GM18505 (cell line): ENCODE data around the gene TSC2.

ENCODE experiments used
- ATAC-seq: cut with Tn5 transposase; IDR thresholded peaks from one replicate; pipeline ENCODE4 v1.9.1; 2021; ENCODE audit not compliant: unreplicated experiment
- POLR2A ChIP-seq: IDR thresholded peaks from 4 replicates; pipeline ENCODE4 v1.6.1; 2011; ENCODE audit warnings: borderline replicate concordance; ENCODE audit not compliant: insufficient read depth, insufficient read length; ENCODE audit errors: extremely low read depth

Gene TSC2

DNA sequence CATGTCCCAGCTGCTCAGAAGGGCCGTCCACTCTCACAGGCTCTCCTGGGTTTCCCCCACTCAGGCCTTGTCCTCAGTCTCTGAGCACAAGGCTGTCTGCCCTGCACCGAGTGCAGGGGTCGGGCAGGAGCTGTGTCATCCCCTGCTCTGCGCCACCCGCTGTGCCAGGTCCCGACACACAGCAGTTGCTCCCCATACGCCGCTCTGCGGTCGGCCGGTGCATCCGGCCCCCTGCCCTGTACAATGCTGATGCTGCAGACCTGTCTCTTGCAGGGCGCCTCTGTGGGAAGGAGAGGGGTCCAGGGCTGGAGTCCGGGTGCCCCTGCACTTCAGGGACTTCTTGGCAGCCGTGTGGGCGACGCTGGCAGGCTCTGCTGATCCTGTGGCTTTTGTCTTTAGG lies 6.1 kb downstream of the TSC2 start:
- no peak for TF ChIP-seq POLR2A
- no peak for ATAC-seq

DNA sequence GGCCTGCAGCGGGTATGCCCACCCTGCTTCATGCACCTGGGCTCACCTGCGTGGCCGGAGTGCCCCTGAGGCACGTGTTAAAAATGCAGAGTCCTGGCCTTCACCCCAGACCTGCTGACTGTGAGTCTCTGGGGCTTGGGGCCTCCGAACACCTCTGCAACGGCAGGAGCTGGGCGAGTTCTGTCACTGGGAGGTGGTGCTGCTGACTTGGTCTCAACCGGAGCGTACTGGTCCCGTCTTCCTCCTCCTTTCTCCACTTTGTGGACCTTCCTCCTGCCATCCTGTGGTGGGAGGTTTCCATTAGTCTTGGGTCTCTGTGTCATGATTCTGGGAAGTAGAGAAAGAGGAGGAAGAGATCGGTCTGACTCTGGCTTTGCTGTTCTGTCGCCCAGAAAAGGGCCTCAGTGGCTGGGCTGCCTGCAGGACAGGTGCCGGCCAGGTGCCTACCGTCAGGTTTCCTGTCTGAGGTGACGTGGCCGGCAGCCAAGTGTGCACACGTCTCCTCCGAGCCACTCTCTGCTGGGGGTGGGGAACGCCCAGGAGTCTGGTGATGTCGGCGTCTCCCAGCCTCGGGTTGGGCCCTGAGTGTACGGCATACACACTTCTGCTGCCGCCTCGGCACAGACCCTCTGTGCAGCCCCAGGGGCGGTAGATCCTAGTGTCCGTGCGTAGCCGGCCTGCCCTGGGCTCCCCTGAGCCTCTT lies 6.9 kb downstream of the TSC2 start:
- TF ChIP-seq POLR2A: no peak
- no peak for ATAC-seq

DNA sequence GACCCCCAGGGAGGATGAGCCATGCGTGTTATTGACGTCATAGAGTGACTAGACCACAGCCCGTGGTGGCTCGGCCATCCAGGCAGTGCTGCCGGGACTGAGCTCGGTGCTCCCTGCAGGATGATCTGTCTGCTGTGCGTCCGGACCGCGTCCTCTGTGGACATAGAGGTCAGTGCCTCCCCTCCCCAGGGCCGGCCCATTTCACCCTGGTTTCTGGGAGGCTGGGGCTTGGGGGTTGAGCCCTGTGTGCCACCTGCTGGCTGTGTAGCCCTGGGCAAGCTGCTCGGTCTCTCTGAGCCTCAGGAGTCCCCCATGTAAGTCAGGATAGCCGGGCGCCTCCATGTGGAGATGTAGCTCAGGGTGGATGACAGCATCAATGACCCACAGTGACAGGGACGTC lies 8.3 kb downstream of the TSC2 start:
- TF ChIP-seq POLR2A: no peak
- ATAC-seq: no peak

DNA sequence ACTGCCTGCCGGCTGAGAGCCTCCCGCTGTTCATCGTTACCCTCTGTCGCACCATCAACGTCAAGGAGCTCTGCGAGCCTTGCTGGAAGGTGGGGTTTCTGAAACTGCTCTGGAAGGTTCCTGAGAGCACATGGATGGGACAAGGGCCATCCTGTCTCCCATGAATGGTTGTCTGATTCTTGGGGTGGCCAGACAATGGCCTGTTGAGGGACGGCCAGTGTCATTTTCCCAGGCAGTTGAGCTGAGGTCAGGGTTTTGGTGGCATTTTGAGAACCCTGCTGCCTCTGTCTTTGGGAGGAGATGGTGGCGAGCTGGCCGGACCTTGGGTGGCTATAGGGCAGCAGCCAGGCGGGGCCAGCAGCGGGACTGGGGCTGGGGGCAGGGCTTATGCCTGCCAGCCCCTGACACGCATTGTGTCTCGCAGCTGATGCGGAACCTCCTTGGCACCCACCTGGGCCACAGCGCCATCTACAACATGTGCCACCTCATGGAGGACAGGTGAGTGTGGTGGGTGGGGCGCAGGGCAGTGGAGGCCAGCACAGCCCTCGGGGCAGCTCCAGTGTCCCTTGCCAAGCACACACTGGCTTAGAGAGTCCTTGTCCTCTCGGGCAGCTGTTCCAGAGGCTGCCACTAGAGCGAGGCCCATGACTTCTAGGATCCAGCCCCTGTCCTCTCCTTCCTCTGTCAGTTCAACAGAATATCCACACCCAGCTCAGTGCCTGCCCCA lies 9.1 kb downstream of the TSC2 start:
- no peak for ATAC-seq
- no peak for TF ChIP-seq POLR2A

DNA sequence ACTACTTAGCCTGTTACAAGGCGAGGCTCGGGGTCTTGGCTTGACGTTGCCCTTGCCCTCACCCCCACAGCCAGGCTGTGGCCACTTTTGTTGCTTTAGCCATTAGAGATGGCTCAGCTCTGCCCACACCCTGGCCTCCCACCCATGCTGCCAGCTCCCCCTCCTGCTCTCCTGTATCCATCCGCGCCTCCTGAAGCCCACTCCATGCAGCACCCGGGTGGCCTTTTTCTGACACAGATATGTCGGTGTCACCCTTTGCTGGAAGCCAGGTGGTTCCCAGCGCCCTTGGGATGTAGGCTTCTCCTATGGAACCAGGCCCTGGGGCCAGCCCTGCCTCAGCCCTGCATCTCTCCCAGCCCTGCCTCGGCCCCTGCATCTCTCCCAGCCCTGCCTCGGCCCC lies 9.7 kb downstream of the TSC2 start:
- no peak for ATAC-seq
- TF ChIP-seq POLR2A: no peak

DNA sequence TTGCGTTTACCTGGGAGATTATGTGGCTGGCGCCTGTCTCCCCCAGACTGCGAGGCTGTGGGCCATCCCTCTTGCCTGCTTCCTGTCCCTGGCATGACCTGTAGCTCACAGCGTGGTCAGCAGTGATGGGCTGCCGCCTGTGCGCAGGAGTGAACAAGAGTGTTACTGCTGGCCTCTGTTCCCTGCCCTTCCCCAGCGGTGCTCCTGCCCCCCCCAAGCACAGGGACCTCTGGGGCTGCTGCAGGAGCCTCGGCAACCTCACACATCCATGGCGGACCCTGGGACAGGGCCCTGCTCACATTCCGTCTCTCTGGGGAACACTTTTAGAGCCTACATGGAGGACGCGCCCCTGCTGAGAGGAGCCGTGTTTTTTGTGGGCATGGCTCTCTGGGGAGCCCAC lies 10.6 kb downstream of the TSC2 start:
- ATAC-seq: no peak
- no peak for TF ChIP-seq POLR2A

DNA sequence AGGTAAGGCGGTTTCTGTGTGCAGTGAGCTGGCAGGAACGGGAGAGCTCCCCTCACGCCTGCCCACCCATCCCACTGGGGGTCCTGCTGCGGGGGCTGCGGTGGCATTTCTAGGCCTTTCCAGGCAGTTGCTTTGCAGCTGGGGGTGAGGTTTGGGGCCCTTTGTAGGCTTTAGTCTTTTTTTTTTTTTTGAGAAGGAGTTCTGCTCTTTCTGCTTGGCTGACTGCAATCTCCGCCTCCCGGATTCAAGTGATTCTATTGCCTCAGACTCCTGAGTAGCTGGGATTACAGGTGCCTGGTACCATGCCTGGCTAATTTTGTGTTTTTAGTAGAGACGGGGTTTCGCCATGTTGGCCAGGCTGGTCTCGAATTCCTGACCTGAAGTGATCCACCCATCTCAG lies 11.1 kb downstream of the TSC2 start:
- TF ChIP-seq POLR2A: no peak
- no peak for ATAC-seq

DNA sequence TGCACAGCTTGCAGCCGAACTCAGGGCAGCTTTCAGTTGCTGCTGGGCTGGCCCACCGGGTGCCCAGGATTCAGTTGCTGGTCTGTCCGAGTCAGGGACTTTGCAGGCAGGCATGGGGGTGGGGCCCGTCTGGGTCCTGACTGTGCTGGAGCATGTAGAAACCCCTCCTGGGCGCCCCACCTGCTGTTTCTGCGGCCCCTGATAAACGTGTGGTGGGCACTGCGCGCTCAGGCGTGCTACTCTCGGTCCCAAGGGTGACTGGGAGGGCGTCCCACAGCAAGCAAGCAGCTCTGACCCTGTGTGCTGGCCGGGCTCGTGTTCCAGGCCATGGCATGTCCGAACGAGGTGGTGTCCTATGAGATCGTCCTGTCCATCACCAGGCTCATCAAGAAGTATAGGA lies 12.6 kb downstream of the TSC2 start:
- no peak for TF ChIP-seq POLR2A
- no peak for ATAC-seq

DNA sequence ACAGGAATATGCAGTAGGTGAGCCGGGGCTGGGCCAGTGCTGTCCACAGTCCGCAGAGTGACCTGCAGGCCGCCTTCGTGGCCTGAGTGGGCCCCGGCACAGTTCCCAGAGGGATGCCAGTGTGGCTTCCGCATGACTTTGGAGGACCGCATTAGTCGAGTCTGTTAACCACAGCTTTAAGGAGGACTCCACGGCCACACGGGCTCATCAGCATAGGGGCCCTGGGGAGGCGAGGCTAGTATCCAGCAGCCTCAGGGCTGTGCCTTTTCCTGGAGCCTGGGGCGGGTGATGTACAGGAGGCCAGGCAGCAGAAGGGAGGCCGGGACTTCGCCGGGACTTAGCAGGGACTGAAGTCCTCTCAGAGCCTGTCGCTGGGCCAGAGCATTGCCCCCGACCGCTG lies 13.2 kb downstream of the TSC2 start:
- TF ChIP-seq POLR2A: no peak
- no peak for ATAC-seq

DNA sequence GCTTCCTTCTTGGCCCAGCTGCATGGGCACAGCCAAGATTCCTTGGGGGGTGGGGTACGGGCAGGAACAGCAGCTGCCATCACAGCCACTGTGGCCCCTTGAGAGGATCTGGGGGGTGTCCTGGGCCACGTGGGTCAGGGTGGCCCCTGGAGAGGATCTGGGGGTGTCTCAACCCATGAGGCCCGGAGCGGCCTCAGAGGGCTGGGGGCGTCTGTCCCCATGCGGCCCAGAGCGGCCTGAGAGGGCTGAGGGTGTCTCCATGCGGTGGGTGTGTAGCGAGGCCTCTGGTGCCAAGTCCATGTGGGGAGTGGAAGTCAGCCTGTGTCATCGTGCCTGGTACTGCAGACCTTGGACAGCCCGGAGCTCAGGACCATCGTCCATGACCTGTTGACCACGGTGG lies 13.7 kb downstream of the TSC2 start:
- no peak for ATAC-seq
- TF ChIP-seq POLR2A: no peak

DNA sequence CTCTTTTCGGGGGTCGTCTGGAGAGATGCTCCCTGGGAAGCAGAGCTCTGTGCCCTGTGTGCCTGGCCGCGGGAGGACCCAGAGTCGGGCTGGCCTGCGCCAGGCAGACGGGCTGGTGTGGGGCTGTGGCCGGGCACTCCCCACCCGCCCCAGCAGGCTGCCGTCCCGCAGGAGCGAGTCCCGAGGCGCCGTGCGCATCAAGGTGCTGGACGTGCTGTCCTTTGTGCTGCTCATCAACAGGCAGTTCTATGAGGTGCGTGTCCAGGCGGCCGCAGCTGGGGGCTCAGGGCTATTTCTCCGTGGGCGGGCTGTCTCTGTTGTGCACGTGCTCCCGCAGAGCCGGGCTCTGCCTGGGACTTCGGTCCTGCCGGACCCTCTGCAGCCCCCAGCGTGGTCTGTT lies 15.0 kb downstream of the TSC2 start:
- ATAC-seq: no peak
- no peak for TF ChIP-seq POLR2A

DNA sequence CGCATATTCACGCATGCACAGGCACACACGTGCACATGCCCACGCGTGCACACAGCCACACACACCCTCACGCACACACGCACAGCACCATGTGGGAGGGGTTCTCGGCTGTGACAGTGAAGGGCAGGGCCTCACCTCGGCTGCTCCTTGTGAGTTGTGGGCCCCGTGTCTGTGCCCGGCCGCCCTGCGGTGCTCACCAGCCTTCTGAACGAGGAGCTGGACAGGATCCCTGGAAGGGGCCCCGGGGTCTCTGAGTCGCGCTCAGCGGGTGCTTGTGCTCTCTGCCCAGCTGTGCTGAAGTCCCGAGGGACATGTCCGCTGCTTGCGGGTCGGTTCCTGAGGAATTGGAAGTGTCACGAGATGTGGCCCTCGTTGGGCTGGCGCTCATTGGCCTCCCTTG lies 16.1 kb downstream of the TSC2 start:
- no peak for TF ChIP-seq POLR2A
- ATAC-seq: no peak

DNA sequence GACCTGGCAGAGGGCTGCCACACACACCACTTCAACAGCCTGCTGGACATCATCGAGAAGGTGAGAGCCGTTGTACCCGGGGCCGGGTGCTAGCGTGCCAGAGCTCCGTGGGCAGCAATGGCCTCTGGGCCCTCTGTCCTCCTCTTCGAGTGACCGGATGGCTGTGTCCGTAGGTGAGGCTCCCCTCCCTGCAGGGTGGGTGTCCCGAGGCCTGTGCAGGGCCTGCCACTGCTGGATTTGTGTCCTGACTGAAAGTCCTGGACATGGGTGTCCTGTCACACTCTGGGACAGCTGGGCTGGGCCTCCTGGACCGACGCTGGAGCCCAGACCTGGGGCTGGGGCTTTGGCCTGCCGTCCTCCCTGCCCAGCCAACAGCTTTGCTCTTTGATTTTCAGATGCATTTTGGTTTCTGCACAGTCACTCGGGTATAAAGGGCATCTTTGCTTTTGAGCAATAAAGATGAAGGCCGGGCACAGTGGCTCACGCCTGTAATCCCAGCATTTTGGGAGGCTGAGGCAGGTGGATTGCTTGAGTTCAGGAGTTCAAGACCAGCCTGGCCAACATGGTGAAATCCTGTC lies 16.7 kb downstream of the TSC2 start:
- ATAC-seq: no peak
- no peak for TF ChIP-seq POLR2A

DNA sequence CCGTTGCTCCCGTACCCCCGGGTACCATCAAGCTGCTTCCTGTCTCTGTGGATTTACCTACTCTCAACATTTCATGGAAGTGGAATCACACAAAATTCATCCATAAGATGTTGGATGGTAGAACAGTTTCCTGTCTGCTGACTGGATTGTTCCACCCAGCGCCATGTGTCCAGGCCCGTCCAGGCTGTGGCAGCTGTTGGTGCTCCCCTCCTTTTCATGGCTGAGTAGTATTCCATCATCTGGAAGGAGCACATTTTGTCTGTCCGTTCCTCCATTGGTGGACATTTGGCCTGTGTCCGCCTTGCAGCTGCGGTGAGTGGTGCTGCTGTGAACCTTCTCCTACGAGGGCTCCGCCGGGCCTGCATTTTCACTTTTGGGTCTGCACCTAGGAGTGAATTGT lies 18.4 kb downstream of the TSC2 start:
- TF ChIP-seq POLR2A: no peak
- no peak for ATAC-seq

DNA sequence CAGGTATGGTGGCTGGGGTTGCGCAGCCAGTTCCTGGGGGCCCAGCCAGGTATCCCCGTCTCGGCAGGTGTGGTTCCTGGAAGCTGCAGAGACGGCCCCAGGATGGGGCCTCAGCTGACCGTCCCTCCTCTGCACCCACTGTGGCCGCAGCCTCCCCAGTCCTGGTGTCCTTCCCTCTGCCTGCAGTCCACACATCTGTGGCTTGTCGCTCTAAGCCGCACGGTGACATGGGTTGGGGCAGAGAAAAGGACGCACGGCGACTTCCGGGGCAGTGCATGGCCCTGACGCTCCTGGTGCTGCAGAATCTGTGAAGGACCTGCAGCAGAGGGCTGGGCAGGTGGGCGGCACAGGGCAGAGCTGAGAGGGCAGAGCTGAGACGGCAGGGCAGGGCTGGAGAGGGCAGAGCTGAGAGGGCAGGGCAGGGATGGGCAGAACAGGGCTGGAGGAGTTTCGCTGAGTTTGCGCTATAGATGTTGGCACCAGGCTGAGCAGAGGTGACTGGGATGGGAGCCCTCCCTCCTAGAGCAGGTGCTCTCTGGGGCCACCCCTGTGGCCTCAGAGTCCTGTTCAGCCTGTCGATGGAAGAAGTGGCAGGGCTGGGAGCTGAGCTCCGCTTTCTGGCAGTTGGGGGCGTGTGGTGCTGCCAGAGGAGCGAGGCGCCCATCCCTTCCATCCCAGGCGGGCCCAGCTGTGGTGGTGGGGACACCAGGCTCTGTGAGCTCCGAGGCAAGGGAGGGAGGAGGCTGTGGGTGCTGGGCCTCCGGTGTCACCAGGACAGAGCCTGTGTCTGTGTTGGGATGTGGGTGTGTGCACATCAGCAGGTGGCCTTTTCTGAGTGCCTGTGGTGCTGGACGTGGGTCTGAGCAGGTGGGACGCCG lies 23.0 kb downstream of the TSC2 start:
- ATAC-seq: no peak
- no peak for TF ChIP-seq POLR2A
